Smooth muscle cell (in vitro differentiated cells): ENCODE results near the gene OR2G3. TPM values are rescaled to one million over a fixed set of nuclear protein-coding genes. Genes with fewer than 3 reads are reported as not detected.

ENCODE experiments used
- DNase-seq: peaks from one replicate; lab custom pipeline; 2025; ENCODE audit not compliant: unreplicated experiment; lab: John Stamatoyannopoulos, UW
- H2AFZ ChIP-seq: fragments of 200-600 bp; sonication (generic); 2 replicates; pipeline ENCODE4 v1.6.0; 2016; ENCODE audit warnings: antibody characterized with exemption, low read depth, mild to moderate bottlenecking
- H3F3A ChIP-seq: fragments of 200-600 bp; sonication (generic); 2 replicates; pipeline ENCODE4 v1.6.0; 2017; ENCODE audit warnings: antibody characterized with exemption, low read depth
- H3K27ac ChIP-seq: fragments of 200-600 bp; sonication (generic); 2 replicates; pipeline ENCODE4 v1.5.1; 2016; ENCODE audit warnings: low read depth, mild to moderate bottlenecking
- H3K27me3 ChIP-seq: fragments of 200-600 bp; sonication (generic); 2 replicates; pipeline ENCODE4 v1.6.1; 2016; ENCODE audit warnings: low read depth, mild to moderate bottlenecking
- H3K36me3 ChIP-seq: fragments of 200-600 bp; sonication (generic); 2 replicates; pipeline ENCODE4 v1.5.1; 2016; ENCODE audit warnings: low read depth
- H3K4me1 ChIP-seq: fragments of 200-600 bp; sonication (generic); 2 replicates; pipeline ENCODE4 v1.5.1; 2016; ENCODE audit warnings: low read depth
- H3K4me2 ChIP-seq: fragments of 200-600 bp; sonication (generic); 2 replicates; pipeline ENCODE4 v1.6.0; 2016; ENCODE audit warnings: mild to moderate bottlenecking
- H3K4me3 ChIP-seq: fragments of 200-600 bp; sonication (generic); 2 replicates; pipeline ENCODE4 v1.5.1; 2016; ENCODE audit warnings: mild to moderate bottlenecking
- H3K79me2 ChIP-seq: fragments of 200-600 bp; sonication (generic); 2 replicates; pipeline ENCODE4 v1.6.0; 2016; ENCODE audit warnings: low read depth, mild to moderate bottlenecking
- H3K9ac ChIP-seq: fragments of 200-600 bp; sonication (generic); 2 replicates; pipeline ENCODE4 v1.6.0; 2016; ENCODE audit warnings: low read depth
- H3K9me3 ChIP-seq: fragments of 200-600 bp; sonication (generic); replicated peaks from 2 replicates; pipeline ENCODE4 v1.5.1; 2016; ENCODE audit warnings: low read depth
- H4K20me1 ChIP-seq: fragments of 200-600 bp; sonication (generic); 2 replicates; pipeline ENCODE4 v1.6.0; 2016; ENCODE audit warnings: low read depth
- WGBS: methylation state at CpG from one replicate; pipeline ENCODE4 v1.1.7; 2016; ENCODE audit warnings: low lambda C conversion rate; 5-methylcytosine and 5-hydroxymethylcytosine counted together
- polyA plus RNA-seq: library from polyadenylated mRNA; unstranded; fragments of >200 nt; fragmentation: Nextera tagmentation; extraction: Ambion mirVana; gene quantifications from 2 replicates; pipeline ENCODE4 v1.2.1, GENCODE V29; 2016
- total RNA-seq: library from RNA; depleted of rRNA; stranded (reverse); fragments of >200 nt; gene quantifications from 2 replicates; pipeline ENCODE4 v1.2.3, GENCODE V29; 2014
- TF ChIP-seq, protein P1 (sequence below): fragments of 200-600 bp; sonication (generic); IDR thresholded peaks from 2 replicates; pipeline ENCODE4 v1.5.1; 2017; ENCODE audit warnings: borderline replicate concordance, mild to moderate bottlenecking, antibody characterized with exemption; ENCODE audit not compliant: insufficient read depth, poor library complexity, severe bottlenecking

The OR2G3 gene
- total and polyA plus RNA-seq, 2 experiments from 2014 or later = not detected

DNA sequence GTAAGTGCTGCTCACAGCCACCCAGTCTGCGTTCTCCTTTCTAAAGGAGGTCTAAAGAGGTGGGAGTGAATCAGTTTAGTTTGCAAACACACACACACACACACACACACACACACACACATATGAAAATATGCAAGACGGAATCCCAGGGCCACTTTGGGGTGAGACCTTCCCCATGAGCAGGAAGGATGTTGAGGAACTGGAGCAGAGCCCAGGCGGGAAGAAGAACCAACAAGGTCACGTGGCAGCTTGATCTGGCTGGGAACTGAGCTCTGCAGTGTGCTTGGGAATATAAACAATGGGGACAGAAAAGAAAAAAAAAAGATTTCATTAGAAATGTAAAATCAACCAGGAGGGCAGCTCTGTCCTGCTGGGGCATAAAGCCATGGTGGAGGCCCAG, 32.6 kb downstream of the OR2G3 start:
- Histone ChIP-seq H3K4me2 (no peak overlapping the region), H3K27ac (no peak overlapping the region), H2AFZ (no peak overlapping the region), H3K36me3 (no peaks in the 10 kb centered on the region), H3K4me3 (no peak overlapping the region), H3K79me2 (no peaks in the 10 kb centered on the region), H3K9ac (no peak overlapping the region), H3K9me3 (no peaks in the 10 kb centered on the region), H4K20me1 (no peaks in the 10 kb centered on the region), H3K27me3 (no peaks in the 10 kb centered on the region), H3F3A (no peaks in the 10 kb centered on the region), H3K4me1 (no peaks in the 10 kb centered on the region)
- WGBS = 86% methylated on average over 4 of the region's 4 CpGs
- DNase-seq = no peak
- TF ChIP-seq, protein P1, sequence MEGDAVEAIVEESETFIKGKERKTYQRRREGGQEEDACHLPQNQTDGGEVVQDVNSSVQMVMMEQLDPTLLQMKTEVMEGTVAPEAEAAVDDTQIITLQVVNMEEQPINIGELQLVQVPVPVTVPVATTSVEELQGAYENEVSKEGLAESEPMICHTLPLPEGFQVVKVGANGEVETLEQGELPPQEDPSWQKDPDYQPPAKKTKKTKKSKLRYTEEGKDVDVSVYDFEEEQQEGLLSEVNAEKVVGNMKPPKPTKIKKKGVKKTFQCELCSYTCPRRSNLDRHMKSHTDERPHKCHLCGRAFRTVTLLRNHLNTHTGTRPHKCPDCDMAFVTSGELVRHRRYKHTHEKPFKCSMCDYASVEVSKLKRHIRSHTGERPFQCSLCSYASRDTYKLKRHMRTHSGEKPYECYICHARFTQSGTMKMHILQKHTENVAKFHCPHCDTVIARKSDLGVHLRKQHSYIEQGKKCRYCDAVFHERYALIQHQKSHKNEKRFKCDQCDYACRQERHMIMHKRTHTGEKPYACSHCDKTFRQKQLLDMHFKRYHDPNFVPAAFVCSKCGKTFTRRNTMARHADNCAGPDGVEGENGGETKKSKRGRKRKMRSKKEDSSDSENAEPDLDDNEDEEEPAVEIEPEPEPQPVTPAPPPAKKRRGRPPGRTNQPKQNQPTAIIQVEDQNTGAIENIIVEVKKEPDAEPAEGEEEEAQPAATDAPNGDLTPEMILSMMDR = no peak

DNA sequence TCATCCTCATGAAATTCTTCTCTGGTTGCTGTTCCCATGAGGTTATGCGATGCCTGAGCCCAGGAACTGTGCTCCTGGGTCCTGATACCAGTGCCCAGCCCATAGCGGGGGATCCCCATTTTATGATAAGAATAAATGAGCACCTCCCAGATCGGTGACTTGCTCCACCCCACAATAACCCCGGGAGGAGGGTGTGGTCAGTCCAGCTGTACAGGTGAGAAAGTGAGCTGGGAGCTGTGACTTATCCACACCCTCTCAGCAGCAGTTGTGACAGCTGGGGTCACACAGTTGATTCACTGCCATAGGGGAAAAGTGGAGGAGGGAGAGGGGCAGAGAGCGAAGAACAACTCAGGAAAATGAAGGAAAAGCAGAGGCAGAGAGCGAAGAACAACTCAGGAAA, 33.4 kb downstream of the OR2G3 start:
- 92% methylated on average over 6 of the region's 6 CpGs for WGBS

DNA sequence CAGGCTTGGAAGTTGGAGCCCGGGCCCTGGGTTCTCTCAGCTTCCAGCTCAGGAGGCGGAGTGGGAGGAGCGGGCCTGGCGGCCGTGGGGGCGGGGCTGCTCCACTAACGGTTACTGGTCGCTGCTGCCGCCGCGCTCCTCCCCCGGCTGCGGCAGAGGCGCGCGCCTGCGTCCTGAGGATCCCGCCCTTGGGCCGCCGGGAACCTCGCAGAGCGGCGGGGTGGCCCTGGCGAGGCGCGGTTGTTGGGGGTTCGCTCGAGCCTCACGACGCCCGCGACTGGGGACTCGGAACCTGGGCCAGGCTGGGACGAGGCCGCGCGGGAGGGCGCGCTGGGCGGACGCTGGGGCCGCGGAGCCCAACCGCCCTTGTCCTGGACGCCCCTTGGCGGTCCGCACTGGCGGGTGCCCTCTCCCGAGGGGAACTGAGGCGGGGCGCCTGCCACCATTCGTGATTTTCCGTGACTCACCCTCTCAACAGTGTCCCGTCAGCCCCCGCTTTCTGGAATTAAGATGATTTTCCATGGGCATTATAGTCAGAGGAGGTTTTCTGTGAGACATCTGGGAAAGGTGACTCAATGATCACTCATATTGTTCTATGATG, 34.1 kb downstream of the OR2G3 start:
- no peak for DNase-seq
- H3K4me1 ChIP-seq = no peaks in the 10 kb centered on the region
- peak overlapping the region; percentile 85 for H3K4me2 ChIP-seq
- H3K27ac ChIP-seq = peak overlapping the region; percentile 79
- no peaks in the 10 kb centered on the region for H3K79me2 ChIP-seq
- peak overlapping the region; percentile 52 for H3K4me3 ChIP-seq
- H3F3A ChIP-seq = no peaks in the 10 kb centered on the region
- TF ChIP-seq, protein P1 = no peak
- no peaks in the 10 kb centered on the region for H3K9me3 ChIP-seq
- no peaks in the 10 kb centered on the region for H4K20me1 ChIP-seq
- WGBS = 19% methylated on average over 55 of the region's 55 CpGs
- H3K27me3 ChIP-seq = no peaks in the 10 kb centered on the region
- peak overlapping the region; percentile 89 for H3K9ac ChIP-seq
- peak overlapping the region; percentile 99 for H2AFZ ChIP-seq
- no peaks in the 10 kb centered on the region for H3K36me3 ChIP-seq

More for the DNA sequence above, 33.4 kb downstream of the OR2G3 start:
- Histone ChIP-seq H2AFZ (peak overlapping the region; percentile 99), H3K27me3 (no peaks in the 10 kb centered on the region), H3K4me3 (peak overlapping the region; percentile 52), H3K36me3 (no peaks in the 10 kb centered on the region), H3F3A (no peaks in the 10 kb centered on the region), H3K79me2 (no peaks in the 10 kb centered on the region), H4K20me1 (no peaks in the 10 kb centered on the region), H3K4me2 (peak overlapping the region; percentile 85), H3K9ac (no peak overlapping the region), H3K4me1 (no peaks in the 10 kb centered on the region), H3K27ac (peak overlapping the region; percentile 79), H3K9me3 (no peaks in the 10 kb centered on the region)
- TF ChIP-seq, protein P1 = no peak
- no peak for DNase-seq

DNA sequence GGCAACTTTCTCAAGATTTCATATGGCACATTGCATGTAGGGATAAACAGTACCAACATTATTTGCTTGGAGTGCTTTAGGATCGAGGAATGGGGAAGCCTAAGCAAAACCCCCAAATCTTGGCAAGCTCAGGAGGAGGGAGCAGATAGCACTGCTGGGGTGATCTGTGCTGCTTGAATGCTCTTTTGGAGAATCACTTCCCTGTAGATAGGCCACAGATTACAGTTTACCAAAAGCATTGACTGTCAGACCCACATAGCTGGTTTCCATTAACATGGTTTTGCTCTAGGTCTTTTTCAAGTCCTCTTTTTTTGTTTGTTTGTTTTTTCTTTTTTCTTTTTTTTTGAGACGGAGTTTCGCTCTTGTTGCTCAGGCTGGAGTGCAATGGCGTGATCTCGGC, 37.4 kb downstream of the OR2G3 start:
- no peak overlapping the region for H3K9ac ChIP-seq
- TF ChIP-seq, protein P1 = no peak
- H3K79me2 ChIP-seq = no peaks in the 10 kb centered on the region
- H3K27ac ChIP-seq = no peak overlapping the region
- no peaks in the 10 kb centered on the region for H4K20me1 ChIP-seq
- no peaks in the 10 kb centered on the region for H3F3A ChIP-seq
- no peak overlapping the region for H3K4me3 ChIP-seq
- no peaks in the 10 kb centered on the region for H3K27me3 ChIP-seq
- no peak overlapping the region for H3K4me2 ChIP-seq
- H2AFZ ChIP-seq = no peak overlapping the region
- no peak for DNase-seq
- WGBS = 87% methylated on average over 5 of the region's 5 CpGs
- no peaks in the 10 kb centered on the region for H3K4me1 ChIP-seq
- H3K36me3 ChIP-seq = no peaks in the 10 kb centered on the region
- no peaks in the 10 kb centered on the region for H3K9me3 ChIP-seq
